DMS53 treated with DMSO at 0.1 percent for 48 hours (cell line): ENCODE measurements around the gene TSSK6.

ENCODE experiments used
- DNase-seq: peaks from one replicate; lab custom pipeline; 2025; ENCODE audit not compliant: unreplicated experiment; lab: John Stamatoyannopoulos, UW

The TSSK6 gene

DNA sequence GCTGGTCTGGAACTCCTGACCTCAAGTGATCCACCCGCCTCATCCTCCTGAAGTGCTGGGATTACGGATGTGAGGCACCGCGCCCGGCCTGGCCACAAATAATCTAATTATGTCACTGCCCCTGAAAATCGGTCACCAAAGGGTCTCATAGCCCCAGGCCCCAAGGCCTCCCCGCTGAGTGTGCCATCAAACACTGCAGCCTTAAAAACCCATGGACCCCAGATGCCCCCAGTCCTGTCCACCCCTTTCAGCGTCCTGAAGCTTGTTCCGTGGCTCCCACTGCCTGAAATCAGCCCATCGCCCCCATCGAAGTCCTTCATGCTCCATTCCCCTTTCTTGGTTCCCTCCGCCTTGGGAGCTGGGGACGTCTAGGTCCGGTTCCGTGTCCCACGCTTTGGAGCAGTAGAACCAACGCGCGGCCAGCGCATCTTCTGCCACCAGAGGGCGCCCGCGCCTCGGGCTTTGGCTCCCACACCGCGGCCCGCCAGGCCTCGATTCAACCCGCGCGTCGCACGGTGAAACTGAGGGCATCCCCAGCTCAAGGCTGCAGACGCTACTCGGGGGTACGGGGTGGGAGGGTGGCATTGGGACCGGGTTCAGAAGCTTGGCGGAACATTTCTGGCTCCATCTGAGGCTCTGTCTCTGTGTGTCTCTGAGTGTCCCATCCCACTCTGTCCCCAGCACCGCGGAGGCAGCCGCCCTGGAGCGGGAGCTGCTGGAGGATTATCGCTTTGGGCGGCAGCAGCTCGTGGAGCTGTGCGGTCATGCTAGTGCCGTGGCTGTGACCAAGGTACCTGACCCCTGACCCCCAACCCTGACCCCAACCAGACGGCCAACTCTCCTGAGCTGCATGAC lies 16.8 kb upstream of the TSSK6 start:
- DNase-seq: peak; percentile 24

DNA sequence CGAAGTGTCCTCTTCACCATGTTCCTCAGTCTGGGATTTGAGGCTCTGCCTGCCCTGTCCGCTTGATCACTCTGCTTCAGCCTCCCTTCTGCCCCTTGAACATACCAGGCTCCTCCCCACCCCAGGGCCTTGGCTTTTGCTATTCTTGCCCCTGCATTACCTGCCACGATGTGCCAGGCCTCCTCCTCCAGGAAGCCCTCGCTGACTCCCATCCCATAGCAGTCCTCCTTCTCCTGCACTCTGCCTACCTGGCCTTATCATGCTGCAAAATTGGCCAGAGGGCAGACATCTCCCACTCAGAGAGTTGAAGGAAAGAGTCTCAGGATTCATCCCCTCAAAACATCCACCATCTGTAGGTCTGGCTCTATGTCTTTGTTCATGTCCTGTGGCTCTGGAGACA lies 15.5 kb upstream of the TSSK6 start:
- no peak for DNase-seq

- no peak for DNase-seq
Observed at GRCh38 chr19:19530423-19530804, 15.1 kb upstream of the TSSK6 start.

GRCh38 chr19:19529783-19530422 lies 14.6 kb upstream of the TSSK6 start:
- no peak for DNase-seq

DNA sequence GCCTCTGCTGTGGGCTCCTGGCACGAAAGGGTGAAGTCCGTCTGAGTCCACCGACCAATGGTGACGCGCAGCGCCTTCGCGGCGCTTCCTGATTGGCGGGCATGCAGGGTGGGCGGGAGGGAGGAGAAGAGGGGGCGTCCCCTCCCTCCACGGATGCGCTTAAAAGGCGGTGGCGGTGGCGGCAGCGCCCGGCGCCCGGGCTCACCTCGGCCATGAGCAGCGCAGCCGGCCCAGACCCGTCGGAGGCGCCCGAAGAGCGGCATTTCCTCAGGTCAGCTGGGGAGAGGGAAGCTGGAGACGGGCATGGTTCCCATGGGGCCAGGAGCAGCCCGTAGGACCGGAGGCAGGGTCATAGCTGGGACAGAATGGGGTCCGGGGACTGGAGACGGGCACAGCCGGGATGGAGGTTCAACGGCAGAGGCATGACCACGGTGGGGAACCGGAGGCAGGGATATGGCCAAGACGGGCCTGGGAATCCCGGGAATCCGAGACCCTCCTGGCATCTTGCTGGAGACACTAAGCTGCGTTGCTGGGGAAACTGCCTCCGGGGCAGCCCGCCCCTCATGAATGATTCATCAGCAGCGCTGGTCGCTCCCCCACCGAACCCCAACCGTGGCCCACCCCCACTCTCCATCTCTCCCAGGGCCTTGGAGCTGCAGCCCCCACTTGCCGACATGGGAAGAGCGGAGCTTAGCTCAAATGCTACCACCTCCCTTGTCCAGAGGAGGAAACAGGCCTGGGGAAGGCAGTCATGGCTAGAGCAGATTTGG lies 13.6 kb upstream of the TSSK6 start, which contains the start of gene YJEFN3:
YJEFN3 (plus strand) TSS at position 191 of the 770 bp plus-strand sequence; CDS start at position 213, 22 bp downstream.
- DNase-seq: no peak

GRCh38 chr19:19527674-19528625 lies 12.6 kb upstream of the TSSK6 start:
- no peak for DNase-seq

- DNase-seq: no peak
Observed at GRCh38 chr19:19527371-19527656, 12.0 kb upstream of the TSSK6 start.

- DNase-seq: no peak
Observed at GRCh38 chr19:19526581-19527370, 11.4 kb upstream of the TSSK6 start.

GRCh38 chr19:19525611-19526380 lies 10.4 kb upstream of the TSSK6 start:
- DNase-seq: no peak

DNA sequence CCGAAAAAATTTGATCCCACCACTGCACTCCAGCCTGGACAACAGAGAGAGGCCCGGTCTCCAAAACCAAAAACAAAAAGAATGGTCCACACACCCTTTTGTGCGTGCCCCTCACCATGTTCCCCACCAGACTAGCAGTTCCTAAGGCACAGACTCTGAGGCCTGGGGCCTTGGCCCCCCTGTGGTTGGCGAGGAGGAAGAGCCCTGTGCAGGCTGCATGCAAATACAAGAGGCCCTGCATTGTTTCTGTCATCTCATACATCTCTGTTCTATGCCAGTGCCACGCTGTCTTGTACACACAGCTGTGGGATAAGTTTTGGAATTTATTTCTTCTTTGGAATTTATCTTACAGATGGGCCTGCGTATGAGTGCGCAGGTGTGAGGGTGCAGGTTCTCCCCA lies 8.7 kb upstream of the TSSK6 start:
- no peak for DNase-seq

- DNase-seq: no peak
Observed at GRCh38 chr19:19523177-19523576, 7.8 kb upstream of the TSSK6 start.

- DNase-seq: no peak
Observed at GRCh38 chr19:19520989-19521388, 5.6 kb upstream of the TSSK6 start.

DNA sequence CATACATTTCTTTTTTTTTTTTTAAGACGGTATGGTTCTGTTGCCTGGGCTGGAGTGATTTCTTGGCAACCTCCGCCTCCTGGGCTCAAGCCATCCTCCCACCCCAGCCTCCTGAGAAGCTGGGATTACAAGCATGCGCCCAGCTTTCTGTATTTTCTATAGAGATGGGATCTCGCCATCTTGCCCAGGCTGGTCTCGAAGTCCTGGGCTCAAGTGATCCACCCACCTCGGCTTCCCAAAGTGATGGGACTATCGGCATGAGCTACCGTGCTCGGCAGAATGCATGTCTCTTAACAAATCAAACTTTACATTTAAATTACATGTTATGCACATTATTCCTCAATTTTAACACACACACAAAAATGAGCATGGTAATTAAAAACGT lies 1.9 kb upstream of the TSSK6 start:
- no peak for DNase-seq

- DNase-seq: peak; percentile 67
Observed at GRCh38 chr19:19515642-19516519, 533 bp upstream of the TSSK6 start, which contains the start of gene NDUFA13. NDUFA13 (plus strand) TSS chr19:19516225; CDS start chr19:19516239, 14 bp downstream.

DNA sequence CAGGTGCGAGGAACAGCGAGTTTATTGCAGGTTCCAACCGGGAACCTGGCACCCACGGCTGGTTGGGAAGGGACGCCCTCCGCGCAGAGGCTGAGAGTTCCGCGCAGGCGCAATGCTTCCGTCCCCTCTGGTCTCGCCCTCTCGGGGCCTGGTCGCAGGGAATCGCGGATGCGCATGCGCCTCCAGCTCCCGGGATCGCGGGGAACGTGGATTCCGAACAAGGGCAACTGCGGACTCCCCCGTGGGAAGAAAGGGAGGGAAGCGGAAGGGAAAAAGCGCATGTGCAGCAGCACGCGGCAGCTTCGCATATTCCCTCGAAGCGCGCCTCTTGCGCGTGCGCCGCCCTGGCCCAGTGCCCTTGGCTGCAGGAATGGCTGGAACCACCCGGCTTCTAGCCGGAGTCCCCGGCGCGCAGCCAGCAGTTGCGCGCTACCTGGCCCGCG lies 1.1 kb downstream of the TSSK6 start:
- no peak for DNase-seq

DNA sequence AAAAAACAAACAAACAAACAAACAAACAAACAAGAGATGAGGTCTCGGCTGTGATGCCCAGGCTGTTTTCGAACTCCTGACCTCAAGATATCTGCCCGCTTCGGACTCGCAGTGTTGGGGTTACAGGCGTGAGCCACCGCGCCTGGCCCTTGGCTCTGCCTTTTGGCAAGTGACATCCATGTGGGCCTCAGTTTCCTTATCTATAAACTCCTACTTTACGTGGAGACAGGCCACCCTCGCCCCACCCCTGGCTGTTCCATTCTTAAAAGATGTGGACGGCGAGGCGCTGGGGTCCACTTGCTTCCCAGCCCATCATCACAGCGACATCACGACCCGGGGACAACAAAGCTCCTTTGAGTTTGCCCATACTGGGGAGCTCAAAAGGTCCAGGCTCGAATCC lies 1.7 kb downstream of the TSSK6 start:
- DNase-seq: no peak

DNA sequence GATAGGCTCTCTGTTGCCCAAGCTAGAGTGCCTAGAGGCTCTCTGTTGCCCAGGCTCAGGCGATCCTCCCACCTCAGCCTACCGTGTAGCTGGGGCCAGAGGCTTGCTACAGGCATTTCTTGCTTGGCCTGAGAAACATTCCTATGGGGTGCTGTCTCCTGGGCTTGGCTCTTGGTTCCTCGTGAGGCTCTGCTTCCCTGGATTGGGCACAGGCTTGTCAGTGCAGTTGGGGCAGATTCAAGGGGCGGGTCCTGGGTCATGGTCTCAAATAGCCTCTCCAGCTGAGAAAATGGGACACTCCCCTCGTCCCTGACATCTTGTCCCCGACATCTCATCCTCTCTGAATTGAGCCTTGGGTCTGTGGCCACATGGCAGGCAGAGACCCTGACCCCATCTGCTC lies 4.9 kb downstream of the TSSK6 start:
- no peak for DNase-seq

- no peak for DNase-seq
Observed at GRCh38 chr19:19508217-19508616, 7.1 kb downstream of the TSSK6 start.
